ENCODE results near the gene LIAS. TPM values are rescaled to one million over a fixed set of nuclear protein-coding genes. Genes with fewer than 3 reads are reported as not detected.

The LIAS gene
- total RNA-seq, 1 experiment from 2014 or later: 23.5 TPM

- TF ChIP-seq EZH2 (IDR thresholded peaks at IDR 0.05) (no peak), ZNF274 (IDR thresholded peaks at IDR 0.05; ENCODE audit: low read depth, low read length) (no peak), FOSL1 (IDR thresholded peaks at IDR 0.05; ENCODE audit: low read depth) (no peak), SP1 (IDR thresholded peaks at IDR 0.05; ENCODE audit: low read depth) (no peak), ATF3 (IDR thresholded peaks at IDR 0.05) (no peak), TCF7L2 (IDR thresholded peaks at IDR 0.05; ENCODE audit: borderline replicate concordance, extremely low read depth, insufficient read depth, insufficient read length) (no peak), SRF (IDR thresholded peaks at IDR 0.05; ENCODE audit: low read depth) (no peak), ZBTB33 (IDR thresholded peaks at IDR 0.05; ENCODE audit: extremely low read depth, insufficient replicate concordance, low read length) (no peak)
- Histone ChIP-seq H3K36me3 (ENCODE audit: control insufficient read depth in 1 of 2, insufficient read depth in 2 of 2, low read length in 2 of 2) (peaks cover 59 to 78% of the 10 kb centered on the region in 2 experiments), H3K4me2 (ENCODE audit: low read length) (no peak overlapping the region), H3K9me2 (ENCODE audit: insufficient read depth) (no peaks in the 10 kb centered on the region), H3K79me2 (ENCODE audit: insufficient read depth, low read length) (peaks cover 64% of the 10 kb centered on the region), H3K27me3 (ENCODE audit: insufficient read depth, low read length) (no peaks in the 10 kb centered on the region), H3K4me1 (ENCODE audit: control insufficient read depth in 1 of 2, insufficient read depth in 2 of 2, low read length in 2 of 2) (peaks cover 3 to 13% of the 10 kb centered on the region in 2 experiments; a peak in 3 of 4 replicates), H2AFZ (ENCODE audit: low read depth, low read length, poor library complexity, severe bottlenecking) (no peak overlapping the region), H3K9ac (ENCODE audit: low read length) (no peak overlapping the region), H4K20me1 (ENCODE audit: insufficient read depth) (peaks cover 62% of the 10 kb centered on the region), H3K27ac (ENCODE audit: low read depth, low read length) (no peak overlapping the region), H3K4me3 (replicated peaks in 1 of 2; ENCODE audit: low read depth in 1 of 2, low read length in 2 of 2) (no peak overlapping the region), H3K9me3 (ENCODE audit: control insufficient read depth in 1 of 2, insufficient read depth in 1 of 2, low read depth in 1 of 2, low read length in 2 of 2) (no peaks in the 10 kb centered on the region)
- BruUV-seq (replicated peaks): no TSS peak
- RAD21 ChIA-PET (ENCODE audit: low non-redundant PET in 1 of 2, low total read pairs in 2 of 2, uncharacterized antibody in 2 of 2, unreplicated experiment in 2 of 2): no interaction called here
- intact Hi-C loops (cut with micrococcal nuclease): loop anchor here (5.0 kb wide), 1 partner anchor 551 kb away; no protein-coding TSS in a partner anchor
- POLR2A ChIA-PET: no interaction called here
- no peak for DNase-seq (ENCODE audit: low read depth, low spot score)
- CTCF ChIA-PET: no interaction called here
- no peak for ATAC-seq
Observed at GRCh38 chr4:39453738-39454137, 5.1 kb upstream of the LIAS start.
